ENCODE data around the gene KRTAP10-7. TPM values are rescaled to one million over a fixed set of nuclear protein-coding genes. Genes with fewer than 3 reads are reported as not detected.

KRTAP10-7 gene
- total RNA-seq, 2 experiments from 2014 or later: not detected

GRCh38 chr21:44650973-44651675 lies 50.7 kb downstream of the KRTAP10-7 start:
- intact Hi-C loops (cut with micrococcal nuclease): loop anchor here (10.0 kb wide), 1 partner anchor 66 kb away; the partner anchor contains the start of gene KRTAP10-5
- CTCF ChIA-PET: no interaction called here

More at GRCh38 chr21:44650973-44651675, 50.7 kb downstream of the KRTAP10-7 start:
- DNase-seq: no peak
- H3K4me1 Mint-ChIP-seq (ENCODE audit: low read depth): peaks cover 22% of the 10 kb centered on the region
- no peaks in the 10 kb centered on the region for H3K27me3 Mint-ChIP-seq
- H3K9me3 Mint-ChIP-seq: peaks cover 5% of the 10 kb centered on the region
- POLR2A ChIA-PET: no interaction called here
- H3K36me3 Mint-ChIP-seq: peaks cover under 1% of the 10 kb centered on the region
- H3K4me3 Mint-ChIP-seq: no peak overlapping the region
- peak overlapping the region; percentile 6 for H3K27ac Mint-ChIP-seq

Other genes starting within 250 kb of the KRTAP10-7 start
- gene TRPM2, start 247.0 kb upstream of the KRTAP10-7 start, total RNA-seq: 1 to 10 TPM; 1.6 to 1.9 TPM
- gene LRRC3, start 145.1 kb upstream of the KRTAP10-7 start, total RNA-seq: 1 to 10 TPM; 2.6 to 2.8 TPM
- gene KRTAP10-1, start 60.4 kb upstream of the KRTAP10-7 start, total RNA-seq: not detected
- gene KRTAP10-2, start 49.1 kb upstream of the KRTAP10-7 start, total RNA-seq: not detected
- not detected for gene KRTAP10-3, start 41.8 kb upstream of the KRTAP10-7 start, total RNA-seq
- not detected for gene KRTAP10-4, start 26.9 kb upstream of the KRTAP10-7 start, total RNA-seq
- not detected for gene KRTAP10-5, start 20.0 kb upstream of the KRTAP10-7 start, total RNA-seq
- not detected for gene KRTAP10-6, start 8.1 kb upstream of the KRTAP10-7 start, total RNA-seq
- gene KRTAP10-8, start 11.5 kb downstream of the KRTAP10-7 start, total RNA-seq: not detected
- not detected for gene KRTAP10-9, start 26.5 kb downstream of the KRTAP10-7 start, total RNA-seq
- gene KRTAP10-10, start 36.8 kb downstream of the KRTAP10-7 start, total RNA-seq: not detected
- gene KRTAP10-11, start 45.8 kb downstream of the KRTAP10-7 start, total RNA-seq: not detected
- gene KRTAP12-4, start 54.1 kb downstream of the KRTAP10-7 start, total RNA-seq: not detected
- not detected for gene KRTAP12-3, start 57.3 kb downstream of the KRTAP10-7 start, total RNA-seq
- gene KRTAP12-2, start 66.3 kb downstream of the KRTAP10-7 start, total RNA-seq: not detected
- gene KRTAP12-1, start 81.6 kb downstream of the KRTAP10-7 start, total RNA-seq: not detected
- not detected for gene KRTAP10-12, start 96.6 kb downstream of the KRTAP10-7 start, total RNA-seq
- not detected for gene TSPEAR, start 111.0 kb downstream of the KRTAP10-7 start, total RNA-seq
- 10 to 100 TPM; 87.6 to 96.0 TPM for gene UBE2G2, start 201.2 kb downstream of the KRTAP10-7 start, total RNA-seq
- gene SUMO3, start 217.5 kb downstream of the KRTAP10-7 start, total RNA-seq: 10 to 100 TPM; 77.2 to 77.6 TPM

Data from activated CD4-positive, alpha-beta memory T cell treated with anti-CD3 and anti-CD28 coated beads for 36 hours (primary cell).